Uterus (tissue), 4 donors: ENCODE data around the gene ELK3. TPM values are rescaled to one million over a fixed set of nuclear protein-coding genes. Genes with fewer than 3 reads are reported as not detected.

Source experiments
- DNase-seq, 2 donors: peaks; one replicate each; pipeline ENCODE4 v3.0.0-alpha.2; 2019 to 2020
- H3K27ac ChIP-seq, 2 donors: fragments of 200-600 bp; sonication (generic); 1 replicate in 1 of 2; 2 replicates in 1 of 2; pipeline ENCODE4 v1.5.1; 2016 to 2018
- H3K27me3 ChIP-seq, 2 donors: fragments of 200-600 bp; sonication (generic); one replicate each; pipeline ENCODE4 v1.5.1; 2018 to 2019; ENCODE audit warnings: control low read depth in 1 of 2
- H3K36me3 ChIP-seq, 2 donors: fragments of 200-600 bp; sonication (generic); one replicate each; pipeline ENCODE4 v1.5.1; 2019; ENCODE audit warnings: control low read depth in 1 of 2
- H3K4me1 ChIP-seq, 2 donors: fragments of 200-600 bp; sonication (generic); one replicate each; pipeline ENCODE4 v1.5.1; 2018 to 2019; ENCODE audit warnings: control low read depth in 1 of 2
- H3K4me3 ChIP-seq, 2 donors: fragments of 200-600 bp; sonication (generic); 1 replicate in 1 of 2; 2 replicates in 1 of 2; pipeline ENCODE4 v1.5.1; 2018 to 2019; ENCODE audit warnings: mild to moderate bottlenecking in 1 of 2
- H3K9me3 ChIP-seq, 2 donors: fragments of 200-600 bp; sonication (generic); one replicate each; pipeline ENCODE4 v1.5.1; 2019; ENCODE audit warnings: control low read depth in 1 of 2
- CTCF ChIP-seq, 4 experiments: fragments of 200-600 bp in 2 of 4; fragments of 450-650 bp in 2 of 4; sonication (generic) in 2 of 4; IDR thresholded peaks; one replicate each; pipeline ENCODE4 v1.5.1; 2016 to 2019; ENCODE audit warnings: antibody characterized with exemption in 4 of 4, mild to moderate bottlenecking in 2 of 4, moderate library complexity in 1 of 4
- POLR2A ChIP-seq, 2 donors: fragments of 450-650 bp; IDR thresholded peaks; one replicate each; pipeline ENCODE4 v1.6.1; 2016; ENCODE audit warnings: antibody characterized with exemption in 2 of 2, mild to moderate bottlenecking in 1 of 2, moderate library complexity in 1 of 2
- intact Hi-C: fragments of 100-400 bp; cut with DNase I; formaldehyde crosslinking; loops from one replicate; pipeline ENCODE4 v1.15.1; 2023; ENCODE audit warnings: low total_unique reads
- total RNA-seq, 4 donors: library from RNA; depleted of rRNA in 3 of 4; stranded (reverse); fragments of >200 nt in 3 of 4; gene quantifications; one replicate each; pipeline versions ENCODE4 v1.1.0 to v1.2.4, GENCODE V29; 2014 to 2023
- donor health status: DM: yes; HTN: yes; CAD: no.

ELK3 gene
- total RNA-seq, 4 donors from 2014 or later: 36.8 to 81.1 (median 44.9) TPM

GRCh38 chr12:96240656-96241055 lies 46.5 kb downstream of the ELK3 start:
- intact Hi-C loops: no loop called here

GRCh38 chr12:96241431-96241830 lies 47.3 kb downstream of the ELK3 start:
- H3K4me1 ChIP-seq: peaks cover 20 to 29% of the 10 kb centered on the region in 2 donors
- no peak for TF ChIP-seq CTCF (IDR thresholded peaks at IDR 0.05)
- TF ChIP-seq POLR2A (IDR thresholded peaks at IDR 0.05): no peak
- no peaks in the 10 kb centered on the region for H3K36me3 ChIP-seq
- intact Hi-C loops: no loop called here
- no peak overlapping the region for H3K4me3 ChIP-seq
- peak overlapping the region; percentile 88 to 96 for H3K27ac ChIP-seq
- H3K27me3 ChIP-seq: no peaks in the 10 kb centered on the region
- DNase-seq: no peak
- H3K9me3 ChIP-seq: no peaks in the 10 kb centered on the region

More at GRCh38 chr12:96240656-96241055, 46.5 kb downstream of the ELK3 start:
- Histone ChIP-seq H3K27me3 (no peaks in the 10 kb centered on the region), H3K4me1 (peaks cover 28 to 34% of the 10 kb centered on the region in 2 donors), H3K4me3 (no peak overlapping the region), H3K9me3 (no peaks in the 10 kb centered on the region), H3K27ac (peak overlapping the region; percentile 88 to 96), H3K36me3 (no peaks in the 10 kb centered on the region)
- no peak for DNase-seq
- TF ChIP-seq CTCF (IDR thresholded peaks at IDR 0.05): no peak
- no peak for TF ChIP-seq POLR2A (IDR thresholded peaks at IDR 0.05)

- Histone ChIP-seq H3K27me3 (no peaks in the 10 kb centered on the region), H3K27ac (peak overlapping the region; percentile 88 to 96), H3K36me3 (no peaks in the 10 kb centered on the region), H3K9me3 (no peaks in the 10 kb centered on the region), H3K4me1 (peaks cover 16 to 29% of the 10 kb centered on the region in 2 donors), H3K4me3 (no peak overlapping the region)
- intact Hi-C loops: no loop called here
- DNase-seq: peak; percentile 65 to 75
- TF ChIP-seq CTCF (IDR thresholded peaks at IDR 0.05) (no peak), POLR2A (IDR thresholded peaks at IDR 0.05) (peak in 1 of 2 donors; percentile 35)
These were observed 47.7 kb downstream of the ELK3 start for GRCh38 chr12:96241846-96242256.

- Histone ChIP-seq H3K4me1 (peaks cover 8 to 22% of the 10 kb centered on the region in 2 donors), H3K9me3 (no peaks in the 10 kb centered on the region), H3K27me3 (no peaks in the 10 kb centered on the region), H3K4me3 (no peak overlapping the region), H3K36me3 (no peaks in the 10 kb centered on the region), H3K27ac (peak overlapping the region; percentile 88 to 96)
- TF ChIP-seq POLR2A (IDR thresholded peaks at IDR 0.05): no peak
- peak in 1 of 2 donors; percentile 55 for DNase-seq
- intact Hi-C loops: no loop called here
These were observed 48.4 kb downstream of the ELK3 start for GRCh38 chr12:96242597-96242996.

- Histone ChIP-seq H3K27ac (peak overlapping the region; percentile 88 to 96), H3K4me1 (peaks cover 5 to 7% of the 10 kb centered on the region in 2 donors), H3K9me3 (no peaks in the 10 kb centered on the region), H3K36me3 (no peaks in the 10 kb centered on the region), H3K27me3 (no peaks in the 10 kb centered on the region), H3K4me3 (no peak overlapping the region)
- intact Hi-C loops: no loop called here
- DNase-seq: peak in 1 of 2 donors; percentile 33
- TF ChIP-seq CTCF (IDR thresholded peaks at IDR 0.05): no peak
These were observed 50.7 kb downstream of the ELK3 start for GRCh38 chr12:96244826-96245225.
